Natural killer cell (primary cell): Measurements from ENCODE around the gene PBX2. TPM values are rescaled to one million over a fixed set of nuclear protein-coding genes. Genes with fewer than 3 reads are reported as not detected.

ENCODE experiments used
- ATAC-seq, 3 donors: fragments of 150-1000 bp in 2 of 3; fragments of 200-7000 bp in 1 of 3; cut with Tn5 transposase; 1 replicate in 1 of 3; 2 replicates in 2 of 3; pipeline ENCODE4 v1.10.0; 2021; ENCODE audit warnings: mild to moderate bottlenecking in 2 of 3, moderate library complexity in 2 of 3
- DNase-seq, 2 donors: peaks; one replicate each; pipeline versions ENCODE4 v3.0.0 to v3.0.0-alpha.2; 2013 to 2021; ENCODE audit warnings: mixed read lengths in 1 of 2
- H3K27ac ChIP-seq: one replicate; pipeline ENCODE4 v1.5.1; 2013; ENCODE audit warnings: mild to moderate bottlenecking, low read length
- H3K27me3 ChIP-seq: one replicate; pipeline ENCODE4 v1.6.1; 2013; ENCODE audit warnings: low read length; ENCODE audit not compliant: control insufficient read depth, insufficient read depth
- H3K36me3 ChIP-seq: one replicate; pipeline ENCODE4 v1.6.1; 2013; ENCODE audit warnings: low read length; ENCODE audit not compliant: control insufficient read depth, insufficient read depth
- H3K4me1 ChIP-seq: one replicate; pipeline ENCODE4 v1.6.1; 2013; ENCODE audit warnings: low read length; ENCODE audit not compliant: control insufficient read depth, insufficient read depth
- H3K4me3 ChIP-seq: one replicate; pipeline ENCODE4 v1.5.1; 2013; ENCODE audit warnings: low read length
- H3K9me3 ChIP-seq: one replicate; pipeline ENCODE4 v1.6.1; 2013; ENCODE audit warnings: low read length; ENCODE audit not compliant: control insufficient read depth, insufficient read depth
- H3K27ac Mint-ChIP-seq, 2 donors: one replicate each; pipeline ENCODE4 v1.8.0; 2022; ENCODE audit warnings: mild to moderate bottlenecking in 2 of 2, mixed read lengths in 2 of 2, moderate library complexity in 1 of 2
- H3K27me3 Mint-ChIP-seq, 2 donors: one replicate each; pipeline ENCODE4 v1.8.0; 2022; ENCODE audit warnings: low read depth in 2 of 2, mixed read lengths in 2 of 2
- H3K36me3 Mint-ChIP-seq: one replicate; pipeline ENCODE4 v1.8.0; 2022; ENCODE audit warnings: mixed read lengths
- H3K4me1 Mint-ChIP-seq, 2 donors: one replicate each; pipeline ENCODE4 v1.8.0; 2022; ENCODE audit warnings: mixed read lengths in 2 of 2
- H3K4me3 Mint-ChIP-seq: one replicate; pipeline ENCODE4 v1.8.0; 2022; ENCODE audit warnings: mild to moderate bottlenecking, moderate library complexity, mixed read lengths
- H3K9me3 Mint-ChIP-seq, 2 donors: one replicate each; pipeline ENCODE4 v1.8.0; 2022; ENCODE audit warnings: mixed read lengths in 2 of 2
- WGBS: methylation state at CpG from one replicate; pipeline ENCODE4 v1.1.7; 2013; ENCODE audit warnings: missing lambda C conversion rate; ENCODE audit not compliant: insufficient coverage; 5-methylcytosine and 5-hydroxymethylcytosine counted together
- intact Hi-C: fragments of 100-400 bp; cut with micrococcal nuclease; formaldehyde crosslinking; loops from one replicate; pipeline ENCODE4 v1.14.2; 2022
- total RNA-seq, 4 donors: library from RNA; stranded (reverse); fragments of 120-200 nt in 1 of 4; gene quantifications; one replicate each; pipeline versions ENCODE4 v1.2.3 to v1.2.4, GENCODE V29; 2013 to 2022
- TF ChIP-seq, protein P1 (sequence below): fragments of 200-600 bp; IDR thresholded peaks from one replicate; pipeline ENCODE4 v1.8.0; 2022; ENCODE audit warnings: antibody characterized with exemption

Gene PBX2
- total RNA-seq, 3 donors from 2014 or later (not counting 1 experiment from before 2014, with no cell fraction given), result 111 to 116 (median 112) TPM

DNA sequence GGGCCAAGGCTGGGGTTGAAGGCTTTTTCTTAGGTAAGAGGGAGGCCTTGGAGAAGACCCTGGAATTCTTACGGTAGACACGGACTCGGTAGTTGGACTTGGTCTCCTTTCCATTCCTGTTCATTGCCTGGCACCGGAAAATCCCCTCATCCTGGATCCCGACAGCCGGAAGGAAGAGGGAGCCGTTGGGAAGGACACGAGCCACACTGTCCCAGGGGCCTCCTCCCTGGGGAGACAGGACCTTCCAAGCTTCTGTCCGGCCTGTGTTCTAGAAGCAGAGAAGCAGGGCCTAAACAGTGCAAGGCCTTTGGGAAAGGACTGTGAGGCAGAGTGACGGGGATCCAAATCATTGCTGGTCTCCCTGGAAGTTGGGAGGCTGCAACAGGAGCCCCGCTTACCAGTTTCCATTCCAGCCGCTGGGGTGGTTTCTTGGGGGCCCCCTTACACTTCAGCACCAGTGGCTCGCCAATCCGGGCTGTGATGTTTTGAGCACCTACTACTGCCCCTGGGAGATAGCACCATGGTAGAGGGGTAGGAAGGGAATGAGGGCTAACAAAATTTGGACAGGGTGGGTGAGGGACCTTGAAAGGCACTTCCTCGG, 6.4 kb downstream of the PBX2 start:
- Mint-ChIP-seq H3K4me1 (peaks cover 41 to 60% of the 10 kb centered on the region in 2 donors), H3K27ac (no peak overlapping the region), H3K36me3 (peaks cover 19% of the 10 kb centered on the region), H3K4me3 (no peak overlapping the region), H3K9me3 (no peaks in the 10 kb centered on the region), H3K27me3 (no peaks in the 10 kb centered on the region)
- Histone ChIP-seq H3K9me3 (no peaks in the 10 kb centered on the region), H3K27me3 (no peaks in the 10 kb centered on the region), H3K4me1 (peaks cover 40% of the 10 kb centered on the region), H3K27ac (no peak overlapping the region), H3K36me3 (peaks cover 56% of the 10 kb centered on the region), H3K4me3 (no peak overlapping the region)
- ATAC-seq (no peak), DNase-seq (no peak)
- WGBS, result 95% methylated on average over 15 of the region's 15 CpGs
- TF ChIP-seq, protein P1, sequence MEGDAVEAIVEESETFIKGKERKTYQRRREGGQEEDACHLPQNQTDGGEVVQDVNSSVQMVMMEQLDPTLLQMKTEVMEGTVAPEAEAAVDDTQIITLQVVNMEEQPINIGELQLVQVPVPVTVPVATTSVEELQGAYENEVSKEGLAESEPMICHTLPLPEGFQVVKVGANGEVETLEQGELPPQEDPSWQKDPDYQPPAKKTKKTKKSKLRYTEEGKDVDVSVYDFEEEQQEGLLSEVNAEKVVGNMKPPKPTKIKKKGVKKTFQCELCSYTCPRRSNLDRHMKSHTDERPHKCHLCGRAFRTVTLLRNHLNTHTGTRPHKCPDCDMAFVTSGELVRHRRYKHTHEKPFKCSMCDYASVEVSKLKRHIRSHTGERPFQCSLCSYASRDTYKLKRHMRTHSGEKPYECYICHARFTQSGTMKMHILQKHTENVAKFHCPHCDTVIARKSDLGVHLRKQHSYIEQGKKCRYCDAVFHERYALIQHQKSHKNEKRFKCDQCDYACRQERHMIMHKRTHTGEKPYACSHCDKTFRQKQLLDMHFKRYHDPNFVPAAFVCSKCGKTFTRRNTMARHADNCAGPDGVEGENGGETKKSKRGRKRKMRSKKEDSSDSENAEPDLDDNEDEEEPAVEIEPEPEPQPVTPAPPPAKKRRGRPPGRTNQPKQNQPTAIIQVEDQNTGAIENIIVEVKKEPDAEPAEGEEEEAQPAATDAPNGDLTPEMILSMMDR, result no peak
- intact Hi-C loops, result no loop called here

DNA sequence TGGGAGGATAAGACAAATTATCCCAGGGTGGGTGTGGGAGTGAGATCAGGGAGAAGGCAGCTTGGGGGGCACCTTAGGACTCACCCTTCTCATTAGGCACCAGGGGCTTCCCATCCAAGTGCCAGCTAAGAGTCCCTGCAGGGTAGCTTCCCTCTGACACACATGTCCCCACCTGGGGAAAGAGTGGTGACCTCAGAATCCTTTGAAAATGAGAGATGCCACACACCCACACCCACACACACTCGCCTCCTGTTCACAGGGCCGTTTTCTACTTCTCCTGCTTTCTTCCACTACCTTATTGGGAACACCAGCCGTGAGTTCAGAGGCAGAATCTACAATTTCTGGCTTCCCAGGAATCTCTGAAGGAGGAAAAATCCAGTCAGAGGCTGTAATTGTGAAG, 7.0 kb downstream of the PBX2 start:
- H3K36me3 Mint-ChIP-seq, result peaks cover 19% of the 10 kb centered on the region
- no peak overlapping the region for H3K4me3 Mint-ChIP-seq
- peaks cover 44 to 63% of the 10 kb centered on the region in 2 donors for H3K4me1 Mint-ChIP-seq
- Histone ChIP-seq H3K9me3 (no peaks in the 10 kb centered on the region), H3K27ac (no peak overlapping the region), H3K4me3 (no peak overlapping the region), H3K4me1 (peaks cover 36% of the 10 kb centered on the region), H3K27me3 (no peaks in the 10 kb centered on the region), H3K36me3 (peaks cover 56% of the 10 kb centered on the region)
- H3K9me3 Mint-ChIP-seq, result no peaks in the 10 kb centered on the region
- no peak overlapping the region for H3K27ac Mint-ChIP-seq
- intact Hi-C loops, result no loop called here
- WGBS, result 97% methylated on average over 3 of the region's 3 CpGs
- TF ChIP-seq, protein P1, result no peak
- DNase-seq (no peak), ATAC-seq (no peak)
- no peaks in the 10 kb centered on the region for H3K27me3 Mint-ChIP-seq

DNA sequence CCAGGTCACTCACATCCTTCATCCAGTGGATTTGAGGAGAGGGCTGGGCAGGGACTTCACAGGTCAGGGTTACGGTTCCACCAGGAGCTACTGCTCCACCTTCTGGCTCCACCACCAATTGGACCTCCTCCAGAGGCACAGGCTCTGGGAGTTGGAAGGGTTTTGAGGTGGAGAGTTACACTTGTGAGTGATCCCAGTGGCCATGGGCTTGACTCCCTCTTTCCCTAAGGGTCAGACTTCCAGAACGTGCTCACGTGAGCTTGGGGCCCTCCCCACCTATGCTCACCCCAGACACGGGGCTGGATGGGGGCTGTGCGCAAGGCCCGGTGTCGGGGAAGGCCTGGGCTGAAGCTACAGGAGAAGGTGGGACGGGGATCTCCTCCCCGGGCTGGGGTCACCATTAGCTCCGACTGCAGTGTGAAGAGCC, 7.4 kb downstream of the PBX2 start:
- 97% methylated on average over 9 of the region's 10 CpGs for WGBS
- no peak overlapping the region for H3K4me3 Mint-ChIP-seq
- H3K9me3 Mint-ChIP-seq, result no peaks in the 10 kb centered on the region
- TF ChIP-seq, protein P1, result no peak
- no peak overlapping the region for H3K27ac Mint-ChIP-seq
- no peaks in the 10 kb centered on the region for H3K27me3 Mint-ChIP-seq
- Histone ChIP-seq H3K27me3 (no peaks in the 10 kb centered on the region), H3K27ac (no peak overlapping the region), H3K4me3 (no peak overlapping the region), H3K9me3 (no peaks in the 10 kb centered on the region), H3K4me1 (peaks cover 32% of the 10 kb centered on the region), H3K36me3 (peaks cover 52% of the 10 kb centered on the region)
- intact Hi-C loops, result no loop called here
- peaks cover 44 to 65% of the 10 kb centered on the region in 2 donors for H3K4me1 Mint-ChIP-seq
- ATAC-seq (no peak), DNase-seq (no peak)
- H3K36me3 Mint-ChIP-seq, result peaks cover 18% of the 10 kb centered on the region
